NCI-H774 (cell line): ENCODE results near the gene FXYD1.
"Not testable (repeated sequence)": the region's sequence is repeated elsewhere in the genome, so short reads cannot be mapped to it uniquely, and the experiment has no call there.

ENCODE experiments used
- DNase-seq: peaks from one replicate; lab custom pipeline; 2025; lab: John Stamatoyannopoulos, UW

Gene FXYD1

GRCh38 chr19:35125270-35125717 lies 13.3 kb upstream of the FXYD1 start:
- no peak for DNase-seq

GRCh38 chr19:35125749-35126623 lies 12.6 kb upstream of the FXYD1 start:
- DNase-seq = no peak

- no peak for DNase-seq
These were observed 12.0 kb upstream of the FXYD1 start for GRCh38 chr19:35126624-35126959.

GRCh38 chr19:35127871-35128270 lies 10.8 kb upstream of the FXYD1 start:
- no peak for DNase-seq

GRCh38 chr19:35128398-35129057 lies 10.1 kb upstream of the FXYD1 start:
- DNase-seq = no peak

- not testable (repeated sequence) for DNase-seq
These were observed 8.8 kb upstream of the FXYD1 start for GRCh38 chr19:35129724-35130274.

- DNase-seq = no peak
These were observed 7.6 kb upstream of the FXYD1 start for GRCh38 chr19:35130761-35131720.

- DNase-seq = no peak
These were observed 6.4 kb upstream of the FXYD1 start for GRCh38 chr19:35132254-35132653.

- DNase-seq = no peak
These were observed 4.8 kb upstream of the FXYD1 start for GRCh38 chr19:35133826-35134225.

GRCh38 chr19:35134601-35135242 lies 3.9 kb upstream of the FXYD1 start, which contains the start of gene LGI4:
Gene LGI4, minus strand, starts transcription at chr19:35135059. Its CDS starts 379 bp downstream, at chr19:35134680.
- DNase-seq = no peak

- DNase-seq = no peak
These were observed 3.2 kb upstream of the FXYD1 start for GRCh38 chr19:35135389-35135909.

GRCh38 chr19:35136231-35136630 lies 2.4 kb upstream of the FXYD1 start:
- no peak for DNase-seq

GRCh38 chr19:35136977-35137702 lies 1.5 kb upstream of the FXYD1 start:
- DNase-seq = no peak

GRCh38 chr19:35140207-35140961 lies 1.8 kb downstream of the FXYD1 start:
- no peak for DNase-seq

GRCh38 chr19:35140962-35141836 lies 2.6 kb downstream of the FXYD1 start:
- peak; percentile 74 for DNase-seq

- no peak for DNase-seq
These were observed 3.4 kb downstream of the FXYD1 start for GRCh38 chr19:35141837-35142605.

- no peak for DNase-seq
These were observed 4.1 kb downstream of the FXYD1 start for GRCh38 chr19:35142606-35143230.
